Measurements from ENCODE around the gene NPR3.

NPR3 gene

GRCh38 chr5:32710550-32711361 is at the start of gene NPR3:
TSS of gene NPR3 (plus strand) at chr5:32711321. CDS start at chr5:32711777, 456 bp downstream.
- no peak for DNase-seq

GRCh38 chr5:32664523-32664922 is 46.6 kb upstream of the NPR3 start:
- DNase-seq = no peak

- DNase-seq = no peak
Observed at GRCh38 chr5:32668552-32668951, 42.6 kb upstream of the NPR3 start.

- DNase-seq = no peak
Observed at GRCh38 chr5:32673272-32673671, 37.8 kb upstream of the NPR3 start.

GRCh38 chr5:32677023-32677422 is 34.1 kb upstream of the NPR3 start:
- no peak for DNase-seq

- no peak for DNase-seq
Observed at GRCh38 chr5:32678472-32678871, 32.6 kb upstream of the NPR3 start.

GRCh38 chr5:32679218-32679617 is 31.9 kb upstream of the NPR3 start:
- no peak for DNase-seq

GRCh38 chr5:32680183-32680582 is 30.9 kb upstream of the NPR3 start:
- DNase-seq = no peak

GRCh38 chr5:32683125-32683524 is 28.0 kb upstream of the NPR3 start:
- DNase-seq = no peak

- DNase-seq = no peak
Observed at GRCh38 chr5:32684260-32684659, 26.9 kb upstream of the NPR3 start.

GRCh38 chr5:32686799-32687498 is 24.2 kb upstream of the NPR3 start:
- DNase-seq = no peak

- no peak for DNase-seq
Observed at GRCh38 chr5:32687499-32687831, 23.7 kb upstream of the NPR3 start.

- DNase-seq = no peak
Observed at GRCh38 chr5:32690153-32690552, 21.0 kb upstream of the NPR3 start.

GRCh38 chr5:32690666-32691065 is 20.5 kb upstream of the NPR3 start:
- no peak for DNase-seq

GRCh38 chr5:32692036-32692746 is 18.9 kb upstream of the NPR3 start:
- DNase-seq = no peak

- DNase-seq = no peak
Observed at GRCh38 chr5:32703957-32704356, 7.2 kb upstream of the NPR3 start.

- no peak for DNase-seq
Observed at GRCh38 chr5:32707418-32707997, 3.6 kb upstream of the NPR3 start.

GRCh38 chr5:32708949-32709348 is 2.2 kb upstream of the NPR3 start:
- DNase-seq = no peak

GRCh38 chr5:32709750-32710549 is 1.2 kb upstream of the NPR3 start:
- DNase-seq = peak; percentile 75

- DNase-seq = no peak
Observed at GRCh38 chr5:32711362-32711680, 200 bp downstream of the NPR3 start.

GRCh38 chr5:32711681-32712480 is 760 bp downstream of the NPR3 start:
- DNase-seq = no peak
